Activated CD4-positive, alpha-beta T cell treated with anti-CD3 and anti-CD28 coated beads for 48 hours (primary cell): Measurements from ENCODE around the gene BICC1.

Experiments used
- DNase-seq: peaks from one replicate; pipeline ENCODE4 v3.0.0-alpha.2; 2020

The BICC1 gene

GRCh38 chr10:58515291-58515941, 2.7 kb downstream of the BICC1 start:
- DNase-seq: no peak

DNA sequence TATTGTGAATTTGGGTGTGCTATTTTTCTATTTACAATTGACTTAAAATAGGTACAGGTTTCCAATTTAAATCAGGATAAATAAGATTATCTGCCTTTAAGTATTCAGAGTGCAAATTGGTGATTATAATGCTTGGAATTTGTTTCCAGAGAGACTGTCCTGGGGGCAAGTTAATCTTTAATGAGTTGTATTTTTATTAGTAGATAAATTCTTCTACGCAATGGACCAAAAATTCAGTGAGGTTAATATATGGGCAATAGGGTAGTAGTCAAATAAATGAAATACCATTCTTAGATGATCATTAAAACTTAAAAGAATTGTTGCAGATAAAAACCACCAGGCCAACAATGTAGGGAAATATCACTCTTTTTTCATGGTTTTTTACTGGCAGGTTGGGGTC, 3.4 kb downstream of the BICC1 start:
- no peak for DNase-seq

GRCh38 chr10:58516671-58517070, 4.0 kb downstream of the BICC1 start:
- DNase-seq: no peak

- DNase-seq: no peak
Measured at GRCh38 chr10:58517081-58517480, 4.4 kb downstream of the BICC1 start.

- no peak for DNase-seq
Measured at GRCh38 chr10:58517491-58518355, 5.1 kb downstream of the BICC1 start.

- no peak for DNase-seq
Measured at GRCh38 chr10:58518775-58519174, 6.1 kb downstream of the BICC1 start.

DNA sequence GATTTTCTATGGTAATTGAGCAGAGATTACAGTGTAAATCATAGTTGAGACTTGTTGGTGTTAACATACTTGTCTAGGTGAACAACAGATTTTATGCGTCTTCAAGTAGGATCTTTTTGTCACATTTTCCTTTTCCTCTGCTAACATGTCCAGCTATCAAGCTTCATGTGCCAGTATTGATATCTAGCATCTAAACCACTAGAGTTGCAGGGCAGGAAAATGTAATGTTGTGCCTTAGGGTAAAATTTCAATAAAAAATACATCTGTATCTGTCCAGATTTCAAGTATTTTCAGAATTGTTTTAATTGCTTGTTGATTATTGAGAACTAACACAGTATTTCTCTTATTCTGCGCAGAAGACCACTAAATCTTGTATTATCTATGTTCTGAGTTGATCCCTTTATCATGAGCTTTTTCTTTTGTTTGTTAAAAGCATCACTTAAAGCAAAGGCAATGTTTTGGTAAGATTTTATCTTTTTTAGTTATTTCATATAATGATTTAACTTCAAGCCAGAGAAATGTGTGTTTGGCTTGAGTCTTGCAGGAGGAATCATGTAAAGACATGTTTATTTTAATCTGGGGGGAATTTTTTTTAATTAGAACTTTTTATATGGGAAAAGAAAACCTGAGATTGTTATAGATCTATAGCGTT, 16.5 kb downstream of the BICC1 start:
- no peak for DNase-seq

DNA sequence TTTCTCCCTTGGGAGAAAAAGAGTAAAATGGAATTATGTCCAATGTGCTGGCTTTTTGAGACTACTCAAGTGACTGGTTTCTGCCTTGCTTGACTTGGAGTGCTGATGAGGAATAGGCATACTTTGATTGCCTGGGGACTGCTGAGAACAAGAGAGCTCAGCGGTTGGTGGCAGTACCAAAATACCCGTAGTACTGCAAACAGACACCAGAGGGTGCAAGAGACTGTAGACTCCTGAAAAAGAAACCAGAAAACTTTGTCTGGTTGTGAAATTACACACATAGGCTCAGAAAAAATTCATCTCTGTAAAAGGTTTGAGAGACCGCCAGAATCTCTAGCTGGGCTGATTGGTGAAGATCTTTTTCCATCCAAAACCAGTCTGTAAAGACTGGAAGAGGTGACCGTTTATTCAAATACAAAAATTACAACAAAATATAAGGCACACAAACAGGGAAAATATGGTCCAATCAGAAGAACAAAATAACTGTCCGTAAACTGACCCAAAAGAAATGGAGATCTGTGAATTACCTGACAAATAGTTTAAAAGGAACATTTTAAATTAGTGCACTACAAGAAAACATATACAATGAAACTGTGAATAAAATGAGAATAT, 18.5 kb downstream of the BICC1 start:
- peak; percentile 69 for DNase-seq

- no peak for DNase-seq
Measured at GRCh38 chr10:58535311-58535710, 22.6 kb downstream of the BICC1 start.

- DNase-seq: no peak
Measured at GRCh38 chr10:58543141-58543540, 30.5 kb downstream of the BICC1 start.

DNA sequence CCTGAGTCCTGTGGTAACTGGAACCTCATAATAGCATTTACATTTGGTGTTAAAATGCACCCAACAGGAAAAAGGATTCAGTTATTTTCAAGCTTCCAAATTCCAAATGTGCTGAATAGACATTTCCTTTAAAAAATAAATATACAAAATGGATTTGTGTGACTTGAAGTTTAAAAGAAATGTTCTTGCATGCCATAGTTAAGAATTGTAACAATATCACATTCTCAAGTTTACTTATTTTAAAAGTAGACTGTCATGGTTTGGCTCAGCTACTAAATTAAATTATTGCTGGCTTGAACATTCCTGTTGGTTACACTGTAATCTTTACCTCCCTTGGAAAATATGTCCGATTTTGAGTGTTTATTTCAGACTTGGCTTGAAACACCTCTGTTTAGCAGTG, 31.5 kb downstream of the BICC1 start:
- no peak for DNase-seq

- DNase-seq: no peak
Measured at GRCh38 chr10:58545427-58545826, 32.8 kb downstream of the BICC1 start.

GRCh38 chr10:58546137-58546536, 33.5 kb downstream of the BICC1 start:
- no peak for DNase-seq

- no peak for DNase-seq
Measured at GRCh38 chr10:58546722-58547445, 34.2 kb downstream of the BICC1 start.

DNA sequence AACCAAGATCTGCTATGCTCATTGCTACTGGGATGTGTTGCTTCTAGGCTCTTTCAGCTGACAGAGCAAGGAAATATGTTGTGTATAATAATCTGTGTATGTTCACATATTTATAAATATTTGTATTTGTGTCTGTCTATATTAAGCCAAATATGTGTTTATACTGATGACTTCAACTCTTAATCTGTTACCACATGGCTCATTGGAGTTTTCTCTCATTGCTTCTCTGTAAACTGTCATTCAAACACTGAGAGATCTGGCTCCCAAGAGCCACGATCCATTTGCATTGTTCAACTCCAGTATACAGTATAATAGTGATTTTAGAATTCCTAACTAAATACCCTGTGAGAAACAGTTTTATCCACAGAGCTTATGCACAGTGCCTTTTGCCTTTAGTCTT, 35.3 kb downstream of the BICC1 start:
- no peak for DNase-seq

GRCh38 chr10:58554316-58554715, 41.6 kb downstream of the BICC1 start:
- DNase-seq: no peak

DNA sequence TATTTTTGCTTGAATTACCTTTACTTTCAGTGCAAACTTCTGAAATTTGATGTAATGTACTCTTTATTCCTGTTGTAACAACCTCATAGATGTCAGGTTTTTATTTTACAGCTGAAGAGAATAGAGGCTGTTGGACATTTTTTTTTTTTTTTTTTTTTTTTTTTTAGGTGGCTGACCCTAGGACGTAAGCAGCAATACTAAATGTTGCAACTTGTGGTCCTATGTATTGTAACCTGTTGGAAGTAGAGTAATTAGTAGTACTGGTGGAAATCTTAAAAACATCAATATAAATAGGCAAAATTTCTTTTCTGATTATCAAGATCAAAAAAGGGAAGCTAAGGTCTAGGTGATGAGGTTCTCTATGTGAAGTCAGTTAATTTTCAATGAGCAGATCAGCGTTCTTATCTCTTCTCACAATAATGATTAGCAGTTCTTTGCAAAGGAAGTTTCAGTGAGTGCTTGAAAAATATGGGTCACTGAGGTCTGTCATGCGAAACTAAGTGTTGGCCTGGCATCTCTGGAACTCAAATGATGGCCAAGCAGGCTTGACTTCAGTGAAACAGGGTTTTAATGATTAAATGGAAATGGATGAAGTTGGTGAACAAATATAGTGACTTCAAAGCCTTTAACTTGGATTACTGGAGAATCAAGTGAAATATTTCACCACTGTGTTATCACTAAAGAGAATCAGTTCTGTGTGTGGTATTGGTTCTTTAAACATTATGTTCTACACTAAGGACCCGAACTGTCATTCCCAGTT, 42.7 kb downstream of the BICC1 start:
- DNase-seq: no peak

- DNase-seq: no peak
Measured at GRCh38 chr10:58555930-58556311, 43.2 kb downstream of the BICC1 start.

- DNase-seq: no peak
Measured at GRCh38 chr10:58556516-58557165, 44.0 kb downstream of the BICC1 start.

DNA sequence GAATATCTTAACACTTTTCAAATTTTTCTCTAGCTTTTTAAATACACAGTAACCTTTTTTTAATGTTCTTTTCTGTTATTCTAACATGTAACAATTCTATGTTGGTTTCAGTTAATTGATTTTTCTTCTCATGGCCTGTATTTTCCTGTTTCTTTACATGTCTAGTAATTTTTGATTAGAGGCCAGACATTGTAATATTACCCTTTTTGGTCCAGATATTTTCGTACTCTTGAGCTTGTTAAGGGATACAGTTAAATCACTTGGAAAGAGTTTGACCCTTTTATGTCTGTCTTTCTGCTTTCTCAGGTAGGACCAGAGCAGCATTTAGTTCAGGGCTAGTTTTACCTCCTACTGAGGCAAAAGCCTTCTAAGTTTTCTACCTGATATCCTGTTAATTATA, 45.0 kb downstream of the BICC1 start:
- no peak for DNase-seq

GRCh38 chr10:58560068-58560467, 47.4 kb downstream of the BICC1 start:
- no peak for DNase-seq

DNA sequence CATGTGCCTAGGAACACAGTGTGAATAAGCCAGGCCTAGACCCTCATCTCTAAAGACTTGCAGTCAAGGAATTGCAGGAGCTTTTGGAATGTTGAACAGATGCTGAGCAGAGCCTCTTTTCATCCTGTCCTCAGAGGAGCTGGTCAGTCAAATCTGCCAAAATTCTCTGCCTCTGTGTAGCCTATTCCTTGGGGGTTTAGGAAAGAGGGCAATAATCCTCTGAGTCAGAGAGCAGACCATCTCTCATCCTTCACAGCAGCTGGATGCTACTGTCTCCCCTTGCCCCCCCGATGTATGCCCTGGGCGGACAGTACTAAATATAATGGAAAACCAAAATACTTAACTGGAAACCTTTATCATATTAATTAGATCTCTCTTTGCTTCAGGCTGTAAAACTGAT, 52.6 kb downstream of the BICC1 start:
- DNase-seq: no peak
